Measurements from ENCODE around the gene PSMB10. TPM values are rescaled to one million over a fixed set of nuclear protein-coding genes. Genes with fewer than 3 reads are reported as not detected.

Gene PSMB10
- total and polyA plus RNA-seq, 2 of the 4 experiments (the other 2 are of a cell fraction): 28.7 to 36.7 TPM

DNA sequence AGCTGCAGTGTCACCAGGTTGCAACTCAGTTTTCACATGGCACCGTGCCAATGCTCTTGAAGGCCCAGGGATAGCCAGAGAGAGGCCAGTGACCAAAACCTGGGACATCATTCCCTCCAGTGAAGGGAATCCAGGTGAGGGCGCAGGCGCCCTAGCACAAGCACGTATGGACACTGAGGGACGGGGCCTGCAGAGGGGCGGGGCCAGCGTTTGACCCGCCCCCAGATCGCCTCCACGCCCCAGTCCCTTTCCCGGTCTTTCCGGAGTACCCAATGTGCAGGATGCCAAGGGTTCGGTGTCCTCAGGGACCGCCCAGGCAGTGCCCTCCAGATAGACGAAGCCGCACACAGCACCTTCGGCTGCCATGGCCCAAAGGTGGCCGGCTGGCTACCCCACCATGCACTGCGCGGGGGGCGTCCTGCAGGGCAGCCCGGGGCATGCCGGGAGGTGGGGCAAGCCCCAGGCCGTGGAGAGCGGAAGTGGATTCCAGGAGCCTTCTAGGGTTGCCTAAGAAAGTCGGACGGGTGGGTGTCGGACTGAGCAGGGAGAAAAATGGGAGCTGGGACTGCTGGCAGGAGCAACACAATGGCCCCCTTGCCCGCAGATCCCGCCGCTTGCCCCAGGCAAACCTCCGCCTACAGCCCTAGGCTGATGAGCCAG is 27.1 kb upstream of the PSMB10 start:
- Histone ChIP-seq H3K4me1 (ENCODE audit: control insufficient read depth, insufficient read depth, low read length) (peaks cover 53% of the 10 kb centered on the region), H3K36me3 (ENCODE audit: control insufficient read depth, insufficient read depth, low read length) (peaks cover 57% of the 10 kb centered on the region), H3K27ac (ENCODE audit: insufficient read depth, low read length) (no peak overlapping the region), H3K56ac (ENCODE audit: extremely low read depth, insufficient read depth, low read length) (no peak overlapping the region), H4K5ac (ENCODE audit: low read depth, low read length) (no peak overlapping the region), H4K20me1 (ENCODE audit: insufficient read depth, low read length) (peaks cover 89% of the 10 kb centered on the region), H2AK5ac (ENCODE audit: low read depth, low read length) (no peak overlapping the region), H3K9me3 (ENCODE audit: control insufficient read depth, insufficient read depth, low read length) (no peaks in the 10 kb centered on the region), H3K4me2 (ENCODE audit: low read depth, low read length) (no peak overlapping the region), H2BK15ac (ENCODE audit: low read depth, low read length) (no peak overlapping the region), H2AK9ac (replicated peaks; ENCODE audit: low read depth, low read length, poor library complexity) (peak overlapping the region; percentile 51), H3K9ac (ENCODE audit: low read depth, low read length) (no peak overlapping the region), H3K9me1 (ENCODE audit: insufficient read depth, low read length) (peaks cover 64% of the 10 kb centered on the region), H3K79me1 (ENCODE audit: low read depth in 1 of 2, low read length in 2 of 2) (peaks cover 43 to 93% of the 10 kb centered on the region in 2 experiments), H4K8ac (ENCODE audit: low read depth in 2 of 2, low read length in 2 of 2) (no peak overlapping the region; a peak in 1 of 4 replicates), H2BK5ac (ENCODE audit: low read depth, low read length, poor library complexity, severe bottlenecking) (no peak overlapping the region), H3K4me3 (ENCODE audit: insufficient read depth, low read depth, low read length) (no peak overlapping the region), H4K91ac (ENCODE audit: insufficient read depth, low read depth, low read length) (no peak overlapping the region), H3K14ac (replicated peaks; ENCODE audit: low read depth, low read length) (no peak overlapping the region), H2BK20ac (ENCODE audit: low read depth, low read length) (no peak overlapping the region), H3K18ac (ENCODE audit: low read depth, low read length) (no peak overlapping the region), H2BK120ac (ENCODE audit: low read depth, low read length) (no peak overlapping the region), H2AFZ (replicated peaks; ENCODE audit: low read length, poor library complexity) (no peak overlapping the region), H3K23ac (ENCODE audit: low read depth, low read length) (no peak overlapping the region), H3K27me3 (ENCODE audit: control insufficient read depth, insufficient read depth, low read length) (no peaks in the 10 kb centered on the region), H3K4ac (ENCODE audit: low read depth, low read length) (no peak overlapping the region)
- ATAC-seq (ENCODE audit: low read depth): no peak
- 38% methylated on average over 4 of the region's 32 CpGs; no CpG with 5 or more reads in 1 of the 2 experiments for WGBS, 2 experiments (ENCODE audit: extremely low coverage in 2 of 2, insufficient read length in 1 of 2)
- intact Hi-C loops (cut with micrococcal nuclease) (loop anchor here (10.0 kb wide), 1 partner anchor 261 kb away; no protein-coding TSS in a partner anchor), dilution Hi-C loops (cut with HindIII; ENCODE audit: low sequenced_read_pairs, unreplicated experiment) (no loop called here), in situ Hi-C loops (cut with MboI; ENCODE audit: low sequenced_read_pairs) (no loop called here)
- POLR2A ChIA-PET (ENCODE audit: unreplicated experiment): no interaction called here
- DNase-seq: no peak
- CTCF ChIA-PET: interaction anchor here (0.6 kb wide), 1 partner anchor 105 kb away, joined by 3 read pairs; no protein-coding TSS in a partner anchor
- BruUV-seq (replicated peaks): no TSS peak
- TF ChIP-seq RAD21 (IDR thresholded peaks at IDR 0.05; ENCODE audit: low read length): no peak
- TF ChIP-seq POLR2A (IDR thresholded peaks at IDR 0.05; ENCODE audit: low read depth, low read length): no peak

Measured in IMR-90 (cell line).